Measurements from ENCODE around the gene TMEM178B. TPM values are rescaled to one million over a fixed set of nuclear protein-coding genes. Genes with fewer than 3 reads are reported as not detected.

The TMEM178B gene
- total and polyA plus RNA-seq, 9 of the 15 experiments (the other 6 are each of a cell fraction or from before 2014, with no cell fraction given): under 0.01 to 0.03 (median 0.01) TPM; not detected in 5

DNA sequence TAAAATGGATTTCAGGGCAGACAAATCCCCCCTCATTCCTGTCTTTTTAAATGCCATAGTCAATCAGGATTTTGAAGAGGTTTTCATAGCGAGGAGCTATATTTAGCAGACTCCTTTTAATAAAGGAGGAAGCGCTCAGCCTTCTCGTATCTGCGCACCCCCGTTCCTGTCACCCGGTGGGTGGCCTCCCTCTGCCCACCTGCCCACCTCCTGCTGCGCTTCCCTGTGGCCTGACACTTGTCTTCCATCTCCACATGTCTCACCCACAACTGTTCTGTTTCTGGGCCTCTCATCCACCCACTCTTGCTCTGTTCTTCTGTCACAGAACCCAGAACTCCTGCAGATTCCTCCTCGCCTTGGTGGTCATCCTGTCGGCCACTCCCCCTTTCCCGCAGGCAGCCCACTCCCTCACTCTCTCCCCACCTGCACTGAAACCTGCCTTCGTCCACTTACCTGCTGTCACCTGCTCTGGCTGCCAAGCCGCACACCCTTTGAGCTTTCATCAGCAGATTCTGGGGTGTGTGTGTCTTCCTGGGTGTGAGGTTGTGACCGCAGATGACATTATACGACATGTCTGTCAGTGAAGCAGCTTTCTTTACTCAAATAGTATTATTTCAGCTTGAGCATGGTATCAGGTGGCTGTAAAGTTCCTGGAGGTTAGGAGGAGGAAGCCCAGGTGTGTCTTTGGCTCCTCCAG is 313.8 kb downstream of the TMEM178B start (continued):
- TF ChIP-seq, protein P1, sequence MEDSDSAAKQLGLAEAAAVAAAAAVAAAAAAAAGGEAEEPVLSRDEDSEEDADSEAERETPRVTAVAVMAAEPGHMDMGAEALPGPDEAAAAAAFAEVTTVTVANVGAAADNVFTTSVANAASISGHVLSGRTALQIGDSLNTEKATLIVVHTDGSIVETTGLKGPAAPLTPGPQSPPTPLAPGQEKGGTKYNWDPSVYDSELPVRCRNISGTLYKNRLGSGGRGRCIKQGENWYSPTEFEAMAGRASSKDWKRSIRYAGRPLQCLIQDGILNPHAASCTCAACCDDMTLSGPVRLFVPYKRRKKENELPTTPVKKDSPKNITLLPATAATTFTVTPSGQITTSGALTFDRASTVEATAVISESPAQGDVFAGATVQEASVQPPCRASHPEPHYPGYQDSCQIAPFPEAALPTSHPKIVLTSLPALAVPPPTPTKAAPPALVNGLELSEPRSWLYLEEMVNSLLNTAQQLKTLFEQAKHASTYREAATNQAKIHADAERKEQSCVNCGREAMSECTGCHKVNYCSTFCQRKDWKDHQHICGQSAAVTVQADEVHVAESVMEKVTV (CRISPR knock-in tag; IDR thresholded peaks at IDR 0.05): no peak
- TF ChIP-seq POLR3A (IDR thresholded peaks at IDR 0.05; ENCODE audit: borderline replicate concordance, extremely low read depth, insufficient read depth, insufficient read length): no peak
- TF ChIP-seq MAFF (IDR thresholded peaks at IDR 0.05; ENCODE audit: low read length): no peak

DNA sequence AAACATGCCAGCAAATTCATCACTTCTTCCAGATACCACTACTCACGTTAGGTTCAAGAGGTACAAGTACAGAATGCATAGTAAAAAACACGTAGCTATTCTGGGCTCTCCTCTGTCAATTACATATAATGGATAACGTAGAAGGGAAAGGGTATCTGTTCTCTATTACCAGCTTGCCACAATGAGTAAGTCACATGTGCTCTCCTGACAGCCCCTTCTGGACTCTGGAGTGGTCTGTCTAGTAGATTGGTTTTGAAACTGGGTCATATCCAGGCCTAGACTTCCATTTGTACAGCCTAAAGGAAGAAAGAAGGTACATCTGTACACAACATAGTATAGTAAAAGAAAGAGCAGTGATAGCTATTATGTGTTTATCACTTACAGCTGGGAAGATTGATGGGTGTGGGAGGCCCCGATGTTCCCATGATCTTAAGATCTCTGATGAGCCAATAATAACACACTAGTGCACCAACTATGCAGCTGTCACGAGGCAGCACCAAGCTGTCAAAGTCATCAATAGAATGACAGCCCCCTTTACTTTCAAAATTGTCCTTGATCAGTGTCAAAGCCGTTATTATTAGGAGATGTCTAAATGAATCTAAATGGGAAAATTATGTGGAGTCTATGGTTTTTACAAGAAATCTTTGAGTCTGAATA is 315.4 kb downstream of the TMEM178B start:
- Histone ChIP-seq H3K9me1 (ENCODE audit: control insufficient read depth, insufficient read depth, low read length) (no peaks in the 10 kb centered on the region), H3K4me1 (replicated peaks in 1 of 2; ENCODE audit: control insufficient read depth in 2 of 2, insufficient read depth in 2 of 2, low read length in 2 of 2) (no peaks in the 10 kb centered on the region), H3K4me2 (ENCODE audit: insufficient read depth, low read length) (no peak overlapping the region), H3K36me3 (ENCODE audit: control insufficient read depth, insufficient read depth, low read length) (no peaks in the 10 kb centered on the region), H3K79me2 (ENCODE audit: control insufficient read depth, insufficient read depth, low read length) (no peaks in the 10 kb centered on the region), H3K27me3 (ENCODE audit: control insufficient read depth in 2 of 2, insufficient read depth in 2 of 2, low read length in 2 of 2) (peaks cover 17 to 28% of the 10 kb centered on the region in 2 experiments), H3K27ac (ENCODE audit: extremely low read depth, low read depth, low read length) (no peak overlapping the region), H3K9me3 (replicated peaks; ENCODE audit: control insufficient read depth, insufficient read depth, low read depth, low read length) (no peaks in the 10 kb centered on the region), H3K9ac (ENCODE audit: insufficient read depth in 1 of 2, low read depth in 2 of 2, low read length in 2 of 2) (no peak overlapping the region), H3K4me3 (no peak overlapping the region), H4K20me1 (replicated peaks; ENCODE audit: control insufficient read depth, insufficient read depth, low read length) (no peaks in the 10 kb centered on the region), H2AFZ (ENCODE audit: low read depth, low read length) (no peak overlapping the region)
- intact Hi-C loops (cut with micrococcal nuclease) (no loop called here), in situ Hi-C loops (cut with MboI) (no loop called here)
- no peak for FAIRE-seq
- CTCF ChIA-PET (ENCODE audit: low intra/inter-chr PET ratio): no interaction called here
- POLR2A ChIA-PET: interaction anchor here (0.8 to 1.0 kb wide), 3 partner anchors 9 to 24 kb away, joined by 3 read pairs; no protein-coding TSS in a partner anchor
- no peak for DNase-seq (ENCODE audit: extremely low read depth in 1 of 4, low spot score in 3 of 4)
- WGBS (ENCODE audit: insufficient coverage, low coverage, missing lambda C conversion rate): 0% methylated on average over 6 of the region's 6 CpGs
- no peak for ATAC-seq
- BruUV-seq (replicated peaks): no TSS peak
- TF ChIP-seq PHTF2 (CRISPR knock-in tag; IDR thresholded peaks at IDR 0.05) (no peak), TEAD2 (tag; IDR thresholded peaks at IDR 0.05) (no peak), ZNF354B (CRISPR knock-in tag; IDR thresholded peaks at IDR 0.05) (no peak), ELF1 (tag; IDR thresholded peaks at IDR 0.05) (no peak), C11orf30 (IDR thresholded peaks at IDR 0.05; ENCODE audit: low read depth) (no peak), CCNT2 (IDR thresholded peaks at IDR 0.05; ENCODE audit: borderline replicate concordance, extremely low read depth, insufficient read length, low read depth, low read length) (no peak)
- TF ChIP-seq, protein P2, sequence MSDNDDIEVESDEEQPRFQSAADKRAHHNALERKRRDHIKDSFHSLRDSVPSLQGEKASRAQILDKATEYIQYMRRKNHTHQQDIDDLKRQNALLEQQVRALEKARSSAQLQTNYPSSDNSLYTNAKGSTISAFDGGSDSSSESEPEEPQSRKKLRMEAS (CRISPR knock-in tag; IDR thresholded peaks at IDR 0.05): no peak
- TF ChIP-seq, protein P3, sequence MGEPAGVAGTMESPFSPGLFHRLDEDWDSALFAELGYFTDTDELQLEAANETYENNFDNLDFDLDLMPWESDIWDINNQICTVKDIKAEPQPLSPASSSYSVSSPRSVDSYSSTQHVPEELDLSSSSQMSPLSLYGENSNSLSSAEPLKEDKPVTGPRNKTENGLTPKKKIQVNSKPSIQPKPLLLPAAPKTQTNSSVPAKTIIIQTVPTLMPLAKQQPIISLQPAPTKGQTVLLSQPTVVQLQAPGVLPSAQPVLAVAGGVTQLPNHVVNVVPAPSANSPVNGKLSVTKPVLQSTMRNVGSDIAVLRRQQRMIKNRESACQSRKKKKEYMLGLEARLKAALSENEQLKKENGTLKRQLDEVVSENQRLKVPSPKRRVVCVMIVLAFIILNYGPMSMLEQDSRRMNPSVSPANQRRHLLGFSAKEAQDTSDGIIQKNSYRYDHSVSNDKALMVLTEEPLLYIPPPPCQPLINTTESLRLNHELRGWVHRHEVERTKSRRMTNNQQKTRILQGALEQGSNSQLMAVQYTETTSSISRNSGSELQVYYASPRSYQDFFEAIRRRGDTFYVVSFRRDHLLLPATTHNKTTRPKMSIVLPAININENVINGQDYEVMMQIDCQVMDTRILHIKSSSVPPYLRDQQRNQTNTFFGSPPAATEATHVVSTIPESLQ (CRISPR knock-in tag; IDR thresholded peaks at IDR 0.05): no peak
